K562 (cell line): ENCODE measurements around the gene ACE. TPM values are rescaled to one million over a fixed set of nuclear protein-coding genes. Genes with fewer than 3 reads are reported as not detected.

Source experiments
- ERF ChIP-seq: fragments of 450-650 bp; formaldehyde crosslinking; IDR thresholded peaks from 2 replicates; pipeline ENCODE4 v1.4.0; 2020; ENCODE audit warnings: mild to moderate bottlenecking, mixed read lengths
- EWSR1 ChIP-seq: fragments of 450-650 bp; IDR thresholded peaks from 2 replicates; pipeline ENCODE4 v1.6.1; 2018; ENCODE audit warnings: borderline replicate concordance, mild to moderate bottlenecking, low read depth, moderate library complexity; ENCODE audit not compliant: partially characterized antibody
- HDAC1 ChIP-seq, 2 experiments: fragments of 450-650 bp; IDR thresholded peaks; 2 replicates each; pipeline ENCODE4 v1.6.1; 2016 to 2017; ENCODE audit warnings: inconsistent platforms in 1 of 2, mild to moderate bottlenecking in 1 of 2, moderate library complexity in 1 of 2
- IRF9 ChIP-seq: fragments of 450-650 bp; IDR thresholded peaks from 2 replicates; pipeline ENCODE4 v1.6.1; 2016; ENCODE audit warnings: missing biosample characterization, missing genetic modification characterization
- JUNB ChIP-seq: fragments of 450-650 bp; formaldehyde crosslinking; conservative IDR thresholded peaks from 2 replicates; pipeline ENCODE4 v1.4.0; 2020; ENCODE audit warnings: mild to moderate bottlenecking
- KHSRP ChIP-seq: fragments of 450-650 bp; IDR thresholded peaks from 2 replicates; pipeline ENCODE4 v1.6.1; 2017
- MCM7 ChIP-seq, 2 experiments: fragments of 450-650 bp; IDR thresholded peaks; 2 replicates each; pipeline ENCODE4 v1.6.1; 2016 to 2018
- MLX ChIP-seq, 2 experiments: fragments of 450-650 bp in 1 of 2; sonication (generic) in 1 of 2; formaldehyde crosslinking; conservative IDR thresholded peaks; 2 replicates each; pipeline versions ENCODE4 v1.4.0 to v1.8.1; 2020 to 2022; ENCODE audit warnings: mild to moderate bottlenecking in 1 of 2, missing genetic modification reagents in 1 of 2
- MTA3 ChIP-seq: fragments of 450-650 bp; formaldehyde crosslinking; IDR thresholded peaks from 2 replicates; pipeline ENCODE4 v1.6.1; 2017; ENCODE audit warnings: mild to moderate bottlenecking, borderline replicate concordance
- PHB2 ChIP-seq: fragments of 450-650 bp; IDR thresholded peaks from 2 replicates; pipeline ENCODE4 v1.6.1; 2017; ENCODE audit warnings: low read depth
- PHF8 ChIP-seq: fragments of 200-600 bp; sonication (generic); IDR thresholded peaks from 2 replicates; pipeline ENCODE4 v1.6.1; 2012; ENCODE audit warnings: mixed run types, mild to moderate bottlenecking, inconsistent platforms, low read length, moderate library complexity, borderline replicate concordance
- SMAD2 ChIP-seq: fragments of 150-350 bp; IDR thresholded peaks from 2 replicates; pipeline ENCODE4 v1.6.1; 2014; ENCODE audit warnings: low read depth, mild to moderate bottlenecking, low read length
- SREBF2 ChIP-seq: sonication (generic); formaldehyde crosslinking; IDR thresholded peaks from 2 replicates; pipeline ENCODE4 v1.4.0; 2020; ENCODE audit warnings: mild to moderate bottlenecking, missing genetic modification reagents
- ZBTB17 ChIP-seq: fragments of 450-650 bp; formaldehyde crosslinking; IDR thresholded peaks from 2 replicates; pipeline ENCODE4 v1.4.0; 2020; ENCODE audit warnings: mild to moderate bottlenecking
- ZNF212 ChIP-seq: fragments of 450-650 bp; formaldehyde crosslinking; IDR thresholded peaks from 2 replicates; pipeline ENCODE4 v1.4.0; 2020; ENCODE audit warnings: mild to moderate bottlenecking
- ZNF311 ChIP-seq: fragments of 250-450 bp; sonication (Bioruptor Pico); IDR thresholded peaks from 2 replicates; pipeline ENCODE4 v1.4.0; 2020; ENCODE audit warnings: mild to moderate bottlenecking, moderate library complexity
- ZNF589 ChIP-seq: fragments of 200-800 bp; sonication (Bioruptor generic); IDR thresholded peaks from 2 replicates; pipeline ENCODE4 v1.6.1; 2016; ENCODE audit warnings: low read depth, missing genetic modification characterization, missing compliant biosample characterization
- ZNF639 ChIP-seq, 2 experiments: fragments of 200-800 bp in 1 of 2; sonication (Bioruptor generic) in 1 of 2; sonication (generic) in 1 of 2; formaldehyde crosslinking in 1 of 2; IDR thresholded peaks in 1 of 2; conservative IDR thresholded peaks in 1 of 2; 2 replicates each; pipeline versions ENCODE4 v1.5.0 to v1.6.1; 2016 to 2020; ENCODE audit warnings: missing compliant biosample characterization in 1 of 2, missing genetic modification characterization in 1 of 2, missing genetic modification reagents in 1 of 2
- ZNF75A ChIP-seq: fragments of 450-650 bp; formaldehyde crosslinking; IDR thresholded peaks from 2 replicates; pipeline ENCODE4 v1.4.0; 2020; ENCODE audit warnings: mild to moderate bottlenecking
- polyA plus RNA-seq, 8 experiments: library from polyadenylated mRNA; depleted of rRNA in 4 of 8; stranded (reverse) in 5 of 8; unstranded in 3 of 8; fragments of >200 nt; fragmentation: Nextera tagmentation in 2 of 8; fragmentation: Illumina TruSeq in 1 of 8; extraction: Ambion mirVana in 2 of 8; extraction: Trizol in 1 of 8; gene quantifications; 2 replicates each; pipeline versions ENCODE4 v1.2.1 to v1.2.3, GENCODE V29; 2011 to 2014; ENCODE audit warnings: inconsistent platforms in 1 of 8, missing spikeins in 1 of 8
- total RNA-seq, 7 experiments: library from RNA; depleted of rRNA in 6 of 7; stranded (reverse); fragments of >200 nt in 6 of 7; fragmentation: Illumina TruSeq in 2 of 7; extraction: Trizol in 2 of 7; gene quantifications; 2 replicates each; pipeline versions ENCODE4 v1.2.1 to v1.2.3, GENCODE V29; 2011 to 2021; ENCODE audit warnings: low replicate concordance in 1 of 7
- TF ChIP-seq, protein P1 (sequence below): sonication (generic); formaldehyde crosslinking; IDR thresholded peaks from 2 replicates; pipeline ENCODE4 v1.4.0; 2020; ENCODE audit warnings: mild to moderate bottlenecking, missing genetic modification reagents
- TF ChIP-seq, protein P2 (sequence below): fragments of 200-800 bp; sonication (Bioruptor generic); IDR thresholded peaks from 2 replicates; pipeline ENCODE4 v1.6.1; 2017; ENCODE audit warnings: missing genetic modification characterization, missing compliant biosample characterization

ACE gene
- total and polyA plus RNA-seq, 9 of the 15 experiments (the other 6 are each of a cell fraction or from before 2014, with no cell fraction given), result 0.07 to 2.5 (median 0.47) TPM; not detected in 1

DNA sequence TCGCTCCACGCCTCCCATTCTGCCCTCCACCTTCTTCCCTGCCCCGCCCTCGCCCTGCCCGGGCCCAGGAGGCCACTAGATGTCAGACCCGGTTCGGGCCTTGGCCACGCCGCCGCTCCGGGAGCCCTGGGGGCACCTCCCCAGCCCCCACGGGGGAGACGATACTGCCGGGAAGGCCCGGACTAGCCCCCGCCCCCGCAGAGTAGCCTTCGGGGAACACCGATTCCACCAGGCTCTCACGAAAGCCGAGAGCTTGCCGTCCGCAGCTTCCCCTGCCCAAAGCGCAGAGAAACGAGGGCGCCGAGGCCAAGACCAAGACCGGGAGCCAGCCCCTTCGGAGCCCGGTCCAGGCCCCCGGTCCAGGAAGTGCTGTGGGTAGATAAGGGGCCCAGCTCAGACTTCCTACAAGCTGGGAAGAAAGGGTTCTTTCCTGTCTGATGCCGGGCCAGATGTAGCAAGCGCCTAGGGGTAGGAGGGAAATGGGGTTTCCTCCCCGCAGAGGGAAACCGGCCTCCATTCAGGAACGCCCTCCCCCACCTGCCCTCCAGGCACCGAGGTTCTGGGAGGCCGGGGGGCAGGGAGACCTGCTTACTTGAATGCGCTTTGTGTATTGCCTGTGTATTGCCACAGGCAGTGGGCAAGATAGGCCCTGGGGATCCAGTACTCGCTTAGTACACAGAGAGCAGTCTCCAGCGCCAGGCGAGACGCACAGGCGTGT, 29.9 kb upstream of the ACE start (continued):
- TF ChIP-seq, protein P1, sequence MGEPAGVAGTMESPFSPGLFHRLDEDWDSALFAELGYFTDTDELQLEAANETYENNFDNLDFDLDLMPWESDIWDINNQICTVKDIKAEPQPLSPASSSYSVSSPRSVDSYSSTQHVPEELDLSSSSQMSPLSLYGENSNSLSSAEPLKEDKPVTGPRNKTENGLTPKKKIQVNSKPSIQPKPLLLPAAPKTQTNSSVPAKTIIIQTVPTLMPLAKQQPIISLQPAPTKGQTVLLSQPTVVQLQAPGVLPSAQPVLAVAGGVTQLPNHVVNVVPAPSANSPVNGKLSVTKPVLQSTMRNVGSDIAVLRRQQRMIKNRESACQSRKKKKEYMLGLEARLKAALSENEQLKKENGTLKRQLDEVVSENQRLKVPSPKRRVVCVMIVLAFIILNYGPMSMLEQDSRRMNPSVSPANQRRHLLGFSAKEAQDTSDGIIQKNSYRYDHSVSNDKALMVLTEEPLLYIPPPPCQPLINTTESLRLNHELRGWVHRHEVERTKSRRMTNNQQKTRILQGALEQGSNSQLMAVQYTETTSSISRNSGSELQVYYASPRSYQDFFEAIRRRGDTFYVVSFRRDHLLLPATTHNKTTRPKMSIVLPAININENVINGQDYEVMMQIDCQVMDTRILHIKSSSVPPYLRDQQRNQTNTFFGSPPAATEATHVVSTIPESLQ, result peak; percentile 45; the same call in 1 of the 2 replicates
- TF ChIP-seq HDAC1 (IDR thresholded peaks at IDR 0.05), result peak in 1 of 2 experiments; percentile 19; a peak in 1 of 4 replicates
- peak; percentile 53; the same call in 1 of the 2 replicates for TF ChIP-seq ZNF311 (CRISPR knock-in tag)
- 0 out of 2 replicates have a peak, but pooled peaks have one; percentile 25 for TF ChIP-seq MTA3
- TF ChIP-seq SMAD2, result no peak
- TF ChIP-seq JUNB (CRISPR knock-in tag), result 0 out of 2 replicates have a peak, but pooled peaks have one; percentile 24
- TF ChIP-seq PHB2, result no peak
- 0 out of 2 replicates have a peak, but pooled peaks have one; percentile 12 for TF ChIP-seq IRF9 (tag)
- TF ChIP-seq, protein P2, sequence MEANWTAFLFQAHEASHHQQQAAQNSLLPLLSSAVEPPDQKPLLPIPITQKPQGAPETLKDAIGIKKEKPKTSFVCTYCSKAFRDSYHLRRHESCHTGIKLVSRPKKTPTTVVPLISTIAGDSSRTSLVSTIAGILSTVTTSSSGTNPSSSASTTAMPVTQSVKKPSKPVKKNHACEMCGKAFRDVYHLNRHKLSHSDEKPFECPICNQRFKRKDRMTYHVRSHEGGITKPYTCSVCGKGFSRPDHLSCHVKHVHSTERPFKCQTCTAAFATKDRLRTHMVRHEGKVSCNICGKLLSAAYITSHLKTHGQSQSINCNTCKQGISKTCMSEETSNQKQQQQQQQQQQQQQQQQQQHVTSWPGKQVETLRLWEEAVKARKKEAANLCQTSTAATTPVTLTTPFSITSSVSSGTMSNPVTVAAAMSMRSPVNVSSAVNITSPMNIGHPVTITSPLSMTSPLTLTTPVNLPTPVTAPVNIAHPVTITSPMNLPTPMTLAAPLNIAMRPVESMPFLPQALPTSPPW (CRISPR knock-in tag), result peak; percentile 80
- TF ChIP-seq ZNF75A, result 0 out of 2 replicates have a peak, but pooled peaks have one; percentile 24
- TF ChIP-seq EWSR1, result no peak
- TF ChIP-seq MLX (CRISPR knock-in tag; conservative IDR thresholded peaks at IDR 0.05), result no peak
- TF ChIP-seq ZNF212 (CRISPR knock-in tag), result no peak
- TF ChIP-seq ZBTB17, result peak; percentile 11; the same call in 1 of the 2 replicates
- no peak for TF ChIP-seq KHSRP
- TF ChIP-seq ZNF589 (CRISPR knock-in tag), result peak; percentile 66; the same call in 1 of the 2 replicates
- no peak for TF ChIP-seq MCM7 (IDR thresholded peaks at IDR 0.05)
- peak; percentile 66; the same call in 1 of the 2 replicates for TF ChIP-seq ERF (CRISPR knock-in tag)
- TF ChIP-seq PHF8, result peak; percentile 66
- TF ChIP-seq SREBF2 (CRISPR knock-in tag), result 0 out of 2 replicates have a peak, but pooled peaks have one; percentile 81
- 0 out of 4 replicates have a peak, but pooled peaks of 1 of the 2 experiments have one; percentile 68 for TF ChIP-seq ZNF639 (CRISPR knock-in tag; conservative IDR thresholded peaks at IDR 0.05 in 1 of 2, IDR thresholded peaks at IDR 0.05 in 1 of 2)
